Ishikawa (cell line): Measurements from ENCODE around the gene MPST.

ENCODE experiments used
- CEBPB ChIP-seq: IDR thresholded peaks from 2 replicates; pipeline ENCODE4 v1.6.1; 2012
- CREB1 ChIP-seq: IDR thresholded peaks from 2 replicates; pipeline ENCODE4 v1.6.1; 2012; ENCODE audit warnings: low read depth
- EGR1 ChIP-seq: IDR thresholded peaks from 2 replicates; pipeline ENCODE4 v1.6.1; 2012
- EP300 ChIP-seq: IDR thresholded peaks from 2 replicates; pipeline ENCODE4 v1.6.1; 2012; ENCODE audit warnings: borderline replicate concordance
- FOXM1 ChIP-seq: IDR thresholded peaks from 2 replicates; pipeline ENCODE4 v1.6.1; 2012; ENCODE audit warnings: low read depth, borderline replicate concordance
- MAX ChIP-seq: IDR thresholded peaks from 2 replicates; pipeline ENCODE4 v1.6.1; 2012
- NFIC ChIP-seq: IDR thresholded peaks from 2 replicates; pipeline ENCODE4 v1.6.1; 2012
- RAD21 ChIP-seq: IDR thresholded peaks from 2 replicates; pipeline ENCODE4 v1.6.1; 2012; ENCODE audit warnings: low read depth
- REST ChIP-seq: IDR thresholded peaks from 2 replicates; pipeline ENCODE4 v1.6.1; 2012; ENCODE audit warnings: low read depth, mild to moderate bottlenecking
- TAF1 ChIP-seq: IDR thresholded peaks from 2 replicates; pipeline ENCODE4 v1.6.1; 2012; ENCODE audit warnings: low read depth, mild to moderate bottlenecking
- TCF12 ChIP-seq: IDR thresholded peaks from 2 replicates; pipeline ENCODE4 v1.6.1; 2012; ENCODE audit warnings: low read depth
- TEAD4 ChIP-seq: IDR thresholded peaks from 2 replicates; pipeline ENCODE4 v1.6.1; 2012
- YY1 ChIP-seq: IDR thresholded peaks from 2 replicates; pipeline ENCODE4 v1.6.1; 2012; ENCODE audit warnings: low read depth
- ZBTB7A ChIP-seq: IDR thresholded peaks from 2 replicates; pipeline ENCODE4 v1.6.1; 2012; ENCODE audit warnings: low read depth

- TF ChIP-seq REST = no peak
- no peak for TF ChIP-seq NFIC
- TF ChIP-seq RAD21 = no peak
- no peak for TF ChIP-seq CREB1
- TF ChIP-seq EP300 = no peak
- no peak for TF ChIP-seq YY1
- no peak for TF ChIP-seq FOXM1
- no peak for TF ChIP-seq MAX
- TF ChIP-seq ZBTB7A = no peak
- TF ChIP-seq TEAD4 = no peak
- TF ChIP-seq TAF1 = no peak
- no peak for TF ChIP-seq EGR1
- no peak for TF ChIP-seq TCF12
- no peak for TF ChIP-seq CEBPB
These were observed 17.3 kb downstream of the MPST start for GRCh38 chr22:37036655-37037377.
